Gastrocnemius medialis (tissue), 4 donors: ENCODE measurements around the gene RAPH1.

Experiments
- CTCF ChIP-seq, 5 experiments: fragments of 450-650 bp in 3 of 5; fragments of 200-600 bp in 2 of 5; sonication (generic) in 2 of 5; IDR thresholded peaks in 4 of 5; conservative IDR thresholded peaks in 1 of 5; 1 replicate in 4 of 5; 2 replicates in 1 of 5; pipeline ENCODE4 v1.5.1; 2016 to 2019; ENCODE audit warnings: antibody characterized with exemption in 5 of 5, mild to moderate bottlenecking in 3 of 5, moderate library complexity in 3 of 5
- POLR2A ChIP-seq, 2 donors: fragments of 450-650 bp; IDR thresholded peaks; one replicate each; pipeline ENCODE4 v1.6.1; 2017; ENCODE audit warnings: antibody characterized with exemption in 2 of 2, mild to moderate bottlenecking in 2 of 2, moderate library complexity in 2 of 2

GRCh38 chr2:203548887-203549286, 13.8 kb upstream of the RAPH1 start:
- TF ChIP-seq CTCF (IDR thresholded peaks at IDR 0.05 in 4 of 5, conservative IDR thresholded peaks at IDR 0.05 in 1 of 5) = no peak
- no peak for TF ChIP-seq POLR2A (IDR thresholded peaks at IDR 0.05)
